Peyer's patch (tissue), 4 donors: Measurements from ENCODE around the gene MAPK4.

Experiments
- CTCF ChIP-seq, 6 experiments: fragments of 450-650 bp in 4 of 6; fragments of 200-600 bp in 2 of 6; sonication (generic) in 1 of 6; IDR thresholded peaks; one replicate each; pipeline ENCODE4 v1.5.1; 2017 to 2019; ENCODE audit warnings: antibody characterized with exemption in 6 of 6, mild to moderate bottlenecking in 3 of 6, moderate library complexity in 1 of 6
- POLR2A ChIP-seq, 2 donors: fragments of 450-650 bp; IDR thresholded peaks; one replicate each; pipeline ENCODE4 v1.5.1; 2017; ENCODE audit warnings: antibody characterized with exemption in 2 of 2, mild to moderate bottlenecking in 2 of 2, moderate library complexity in 2 of 2

DNA sequence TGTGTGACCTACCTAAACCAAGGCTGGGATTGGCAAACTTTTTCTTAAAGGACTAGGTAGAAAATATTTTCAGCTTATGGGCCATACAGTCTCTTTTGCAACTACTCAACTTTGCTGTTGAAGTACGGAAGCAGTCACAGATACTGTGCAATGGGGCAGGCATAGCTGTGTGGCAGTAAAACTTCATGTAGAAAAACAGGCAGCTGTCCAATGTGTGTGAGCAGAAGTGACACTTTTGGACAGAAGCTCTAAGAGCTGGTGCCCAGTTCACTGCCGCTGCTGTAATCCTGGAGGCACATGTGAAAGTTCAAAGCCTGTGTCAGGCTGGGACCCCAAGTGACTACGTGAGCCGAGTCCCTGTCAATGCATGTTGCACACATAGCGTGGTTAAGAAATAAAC lies 46.7 kb downstream of the MAPK4 start:
- TF ChIP-seq CTCF (IDR thresholded peaks at IDR 0.05): no peak
- TF ChIP-seq POLR2A (IDR thresholded peaks at IDR 0.05): no peak
